ENCODE measurements around the gene TBC1D10A.

GRCh38 chr22:30326706-30327362 is at the start of gene TBC1D10A:
- TF ChIP-seq POLR2AphosphoS5 (IDR thresholded peaks at IDR 0.05; ENCODE audit: low read depth) (no peak; the same call in 1 of the 2 replicates), CTCF (conservative IDR thresholded peaks at IDR 0.05; ENCODE audit: low read depth in 2 of 2) (no peak), EZH2 (IDR thresholded peaks at IDR 0.05; ENCODE audit: low read depth, unreplicated experiment) (no peak), EZH2phosphoT487 (IDR thresholded peaks at IDR 0.05; ENCODE audit: unreplicated experiment) (no peak), STAT1 (IDR thresholded peaks at IDR 0.05; ENCODE audit: unreplicated experiment) (no peak), JUNB (IDR thresholded peaks at IDR 0.05; ENCODE audit: unreplicated experiment) (no peak), CREB1 (CRISPR knock-in tag; IDR thresholded peaks at IDR 0.05; ENCODE audit: low read depth) (no peak), ZNF114 (CRISPR knock-in tag; IDR thresholded peaks at IDR 0.05) (no peak), ZNF331 (CRISPR knock-in tag; IDR thresholded peaks at IDR 0.05; ENCODE audit: low read depth) (no peak), ETS1 (IDR thresholded peaks at IDR 0.05) (no peak)
- TF ChIP-seq, protein P1, sequence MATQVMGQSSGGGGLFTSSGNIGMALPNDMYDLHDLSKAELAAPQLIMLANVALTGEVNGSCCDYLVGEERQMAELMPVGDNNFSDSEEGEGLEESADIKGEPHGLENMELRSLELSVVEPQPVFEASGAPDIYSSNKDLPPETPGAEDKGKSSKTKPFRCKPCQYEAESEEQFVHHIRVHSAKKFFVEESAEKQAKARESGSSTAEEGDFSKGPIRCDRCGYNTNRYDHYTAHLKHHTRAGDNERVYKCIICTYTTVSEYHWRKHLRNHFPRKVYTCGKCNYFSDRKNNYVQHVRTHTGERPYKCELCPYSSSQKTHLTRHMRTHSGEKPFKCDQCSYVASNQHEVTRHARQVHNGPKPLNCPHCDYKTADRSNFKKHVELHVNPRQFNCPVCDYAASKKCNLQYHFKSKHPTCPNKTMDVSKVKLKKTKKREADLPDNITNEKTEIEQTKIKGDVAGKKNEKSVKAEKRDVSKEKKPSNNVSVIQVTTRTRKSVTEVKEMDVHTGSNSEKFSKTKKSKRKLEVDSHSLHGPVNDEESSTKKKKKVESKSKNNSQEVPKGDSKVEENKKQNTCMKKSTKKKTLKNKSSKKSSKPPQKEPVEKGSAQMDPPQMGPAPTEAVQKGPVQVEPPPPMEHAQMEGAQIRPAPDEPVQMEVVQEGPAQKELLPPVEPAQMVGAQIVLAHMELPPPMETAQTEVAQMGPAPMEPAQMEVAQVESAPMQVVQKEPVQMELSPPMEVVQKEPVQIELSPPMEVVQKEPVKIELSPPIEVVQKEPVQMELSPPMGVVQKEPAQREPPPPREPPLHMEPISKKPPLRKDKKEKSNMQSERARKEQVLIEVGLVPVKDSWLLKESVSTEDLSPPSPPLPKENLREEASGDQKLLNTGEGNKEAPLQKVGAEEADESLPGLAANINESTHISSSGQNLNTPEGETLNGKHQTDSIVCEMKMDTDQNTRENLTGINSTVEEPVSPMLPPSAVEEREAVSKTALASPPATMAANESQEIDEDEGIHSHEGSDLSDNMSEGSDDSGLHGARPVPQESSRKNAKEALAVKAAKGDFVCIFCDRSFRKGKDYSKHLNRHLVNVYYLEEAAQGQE (IDR thresholded peaks at IDR 0.05; ENCODE audit: unreplicated experiment), result no peak
- TF ChIP-seq, protein P2, sequence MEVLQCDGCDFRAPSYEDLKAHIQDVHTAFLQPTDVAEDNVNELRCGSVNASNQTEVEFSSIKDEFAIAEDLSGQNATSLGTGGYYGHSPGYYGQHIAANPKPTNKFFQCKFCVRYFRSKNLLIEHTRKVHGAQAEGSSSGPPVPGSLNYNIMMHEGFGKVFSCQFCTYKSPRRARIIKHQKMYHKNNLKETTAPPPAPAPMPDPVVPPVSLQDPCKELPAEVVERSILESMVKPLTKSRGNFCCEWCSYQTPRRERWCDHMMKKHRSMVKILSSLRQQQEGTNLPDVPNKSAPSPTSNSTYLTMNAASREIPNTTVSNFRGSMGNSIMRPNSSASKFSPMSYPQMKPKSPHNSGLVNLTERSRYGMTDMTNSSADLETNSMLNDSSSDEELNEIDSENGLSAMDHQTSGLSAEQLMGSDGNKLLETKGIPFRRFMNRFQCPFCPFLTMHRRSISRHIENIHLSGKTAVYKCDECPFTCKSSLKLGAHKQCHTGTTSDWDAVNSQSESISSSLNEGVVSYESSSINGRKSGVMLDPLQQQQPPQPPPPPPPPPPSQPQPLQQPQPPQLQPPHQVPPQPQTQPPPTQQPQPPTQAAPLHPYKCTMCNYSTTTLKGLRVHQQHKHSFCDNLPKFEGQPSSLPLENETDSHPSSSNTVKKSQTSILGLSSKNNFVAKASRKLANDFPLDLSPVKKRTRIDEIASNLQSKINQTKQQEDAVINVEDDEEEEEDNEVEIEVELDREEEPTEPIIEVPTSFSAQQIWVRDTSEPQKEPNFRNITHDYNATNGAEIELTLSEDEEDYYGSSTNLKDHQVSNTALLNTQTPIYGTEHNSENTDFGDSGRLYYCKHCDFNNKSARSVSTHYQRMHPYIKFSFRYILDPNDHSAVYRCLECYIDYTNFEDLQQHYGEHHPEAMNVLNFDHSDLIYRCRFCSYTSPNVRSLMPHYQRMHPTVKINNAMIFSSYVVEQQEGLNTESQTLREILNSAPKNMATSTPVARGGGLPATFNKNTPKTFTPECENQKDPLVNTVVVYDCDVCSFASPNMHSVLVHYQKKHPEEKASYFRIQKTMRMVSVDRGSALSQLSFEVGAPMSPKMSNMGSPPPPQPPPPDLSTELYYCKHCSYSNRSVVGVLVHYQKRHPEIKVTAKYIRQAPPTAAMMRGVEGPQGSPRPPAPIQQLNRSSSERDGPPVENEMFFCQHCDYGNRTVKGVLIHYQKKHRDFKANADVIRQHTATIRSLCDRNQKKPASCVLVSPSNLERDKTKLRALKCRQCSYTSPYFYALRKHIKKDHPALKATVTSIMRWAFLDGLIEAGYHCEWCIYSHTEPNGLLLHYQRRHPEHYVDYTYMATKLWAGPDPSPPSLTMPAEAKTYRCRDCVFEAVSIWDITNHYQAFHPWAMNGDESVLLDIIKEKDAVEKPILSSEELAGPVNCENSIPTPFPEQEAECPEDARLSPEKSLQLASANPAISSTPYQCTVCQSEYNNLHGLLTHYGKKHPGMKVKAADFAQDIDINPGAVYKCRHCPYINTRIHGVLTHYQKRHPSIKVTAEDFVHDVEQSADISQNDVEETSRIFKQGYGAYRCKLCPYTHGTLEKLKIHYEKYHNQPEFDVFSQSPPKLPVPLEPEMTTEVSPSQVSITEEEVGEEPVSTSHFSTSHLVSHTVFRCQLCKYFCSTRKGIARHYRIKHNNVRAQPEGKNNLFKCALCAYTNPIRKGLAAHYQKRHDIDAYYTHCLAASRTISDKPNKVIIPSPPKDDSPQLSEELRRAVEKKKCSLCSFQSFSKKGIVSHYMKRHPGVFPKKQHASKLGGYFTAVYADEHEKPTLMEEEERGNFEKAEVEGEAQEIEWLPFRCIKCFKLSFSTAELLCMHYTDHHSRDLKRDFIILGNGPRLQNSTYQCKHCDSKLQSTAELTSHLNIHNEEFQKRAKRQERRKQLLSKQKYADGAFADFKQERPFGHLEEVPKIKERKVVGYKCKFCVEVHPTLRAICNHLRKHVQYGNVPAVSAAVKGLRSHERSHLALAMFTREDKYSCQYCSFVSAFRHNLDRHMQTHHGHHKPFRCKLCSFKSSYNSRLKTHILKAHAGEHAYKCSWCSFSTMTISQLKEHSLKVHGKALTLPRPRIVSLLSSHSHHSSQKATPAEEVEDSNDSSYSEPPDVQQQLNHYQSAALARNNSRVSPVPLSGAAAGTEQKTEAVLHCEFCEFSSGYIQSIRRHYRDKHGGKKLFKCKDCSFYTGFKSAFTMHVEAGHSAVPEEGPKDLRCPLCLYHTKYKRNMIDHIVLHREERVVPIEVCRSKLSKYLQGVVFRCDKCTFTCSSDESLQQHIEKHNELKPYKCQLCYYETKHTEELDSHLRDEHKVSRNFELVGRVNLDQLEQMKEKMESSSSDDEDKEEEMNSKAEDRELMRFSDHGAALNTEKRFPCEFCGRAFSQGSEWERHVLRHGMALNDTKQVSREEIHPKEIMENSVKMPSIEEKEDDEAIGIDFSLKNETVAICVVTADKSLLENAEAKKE (CRISPR knock-in tag; IDR thresholded peaks at IDR 0.05), result no peak
